ENCODE data around the gene FAF1. TPM values are rescaled to one million over a fixed set of nuclear protein-coding genes. Genes with fewer than 3 reads are reported as not detected.

The FAF1 gene
- total RNA-seq, 2 experiments from 2014 or later: 42.3 to 114 TPM

- H3K79me2 ChIP-seq (ENCODE audit: insufficient read depth, low read depth, low read length): no peaks in the 10 kb centered on the region
- H4K20me1 ChIP-seq (ENCODE audit: insufficient read depth, low read length): no peaks in the 10 kb centered on the region
- H3K36me3 ChIP-seq (ENCODE audit: insufficient read depth, low read length): peaks cover 9% of the 10 kb centered on the region; the same call in 1 of the 2 replicates
- H3K4me2 ChIP-seq (ENCODE audit: low read length): no peak overlapping the region
- BruUV-seq (replicated peaks): no TSS peak
- POLR2A ChIA-PET: interaction anchor here (0.6 kb wide), 1 partner anchor 660 kb away, joined by 3 read pairs; no protein-coding TSS in a partner anchor
- no peak overlapping the region for H2AFZ ChIP-seq (ENCODE audit: low read length)
- no peaks in the 10 kb centered on the region for H3K4me1 ChIP-seq (ENCODE audit: insufficient read depth, low read length, poor library complexity, severe bottlenecking)
- no peaks in the 10 kb centered on the region for H3K9me2 ChIP-seq (ENCODE audit: insufficient read depth, low read length)
- no peak overlapping the region for H3K27ac ChIP-seq (ENCODE audit: low read depth, low read length, poor library complexity, severe bottlenecking)
- H3K4me3 ChIP-seq (ENCODE audit: low read depth, low read length, poor library complexity, severe bottlenecking): no peak overlapping the region
- CTCF ChIA-PET (ENCODE audit: unreplicated experiment): no interaction called here
- intact Hi-C loops (cut with micrococcal nuclease; ENCODE audit: unreplicated experiment): no loop called here
- no peaks in the 10 kb centered on the region for H3K9me3 ChIP-seq (ENCODE audit: low read length)
- TF ChIP-seq EZH2phosphoT487 (IDR thresholded peaks at IDR 0.05; ENCODE audit: borderline replicate concordance, low read depth, low read length) (no peak), CTCF (conservative IDR thresholded peaks at IDR 0.05; ENCODE audit: low read length) (no peak)
- no peak for DNase-seq (ENCODE audit: low spot score)
Measured at GRCh38 chr1:50450861-50451653, 509.0 kb downstream of the FAF1 start.

GRCh38 chr1:50447961-50448360, 512.1 kb downstream of the FAF1 start:
- Histone ChIP-seq H3K27ac (ENCODE audit: low read depth, low read length, poor library complexity, severe bottlenecking) (no peak overlapping the region), H3K9me2 (ENCODE audit: insufficient read depth, low read length) (no peaks in the 10 kb centered on the region), H3K4me1 (ENCODE audit: insufficient read depth, low read length, poor library complexity, severe bottlenecking) (no peaks in the 10 kb centered on the region), H4K20me1 (ENCODE audit: insufficient read depth, low read length) (no peaks in the 10 kb centered on the region), H3K79me2 (ENCODE audit: insufficient read depth, low read depth, low read length) (no peaks in the 10 kb centered on the region), H3K4me3 (ENCODE audit: low read depth, low read length, poor library complexity, severe bottlenecking) (no peak overlapping the region), H3K36me3 (ENCODE audit: insufficient read depth, low read length) (peaks cover 9% of the 10 kb centered on the region; the same call in 1 of the 2 replicates), H2AFZ (ENCODE audit: low read length) (no peak overlapping the region), H3K9me3 (ENCODE audit: low read length) (no peaks in the 10 kb centered on the region), H3K4me2 (ENCODE audit: low read length) (no peak overlapping the region)
- ChIA-PET CTCF (ENCODE audit: unreplicated experiment) (no interaction called here), POLR2A (no interaction called here)
- no peak for TF ChIP-seq EZH2phosphoT487 (IDR thresholded peaks at IDR 0.05; ENCODE audit: borderline replicate concordance, low read depth, low read length)
- no peak for TF ChIP-seq CTCF (conservative IDR thresholded peaks at IDR 0.05; ENCODE audit: low read length)
- intact Hi-C loops (cut with micrococcal nuclease; ENCODE audit: unreplicated experiment): no loop called here
- no peak for DNase-seq (ENCODE audit: low spot score)
- BruUV-seq (replicated peaks): no TSS peak

GRCh38 chr1:50441183-50441582, 518.9 kb downstream of the FAF1 start:
- H3K4me3 ChIP-seq (ENCODE audit: low read depth, low read length, poor library complexity, severe bottlenecking): no peak overlapping the region
- no TSS peak for BruUV-seq (replicated peaks)
- no peak overlapping the region for H3K4me2 ChIP-seq (ENCODE audit: low read length)
- no peaks in the 10 kb centered on the region for H4K20me1 ChIP-seq (ENCODE audit: insufficient read depth, low read length)
- peaks cover 36% of the 10 kb centered on the region for H3K36me3 ChIP-seq (ENCODE audit: insufficient read depth, low read length)
- TF ChIP-seq CTCF (conservative IDR thresholded peaks at IDR 0.05; ENCODE audit: low read length): no peak
- TF ChIP-seq EZH2phosphoT487 (IDR thresholded peaks at IDR 0.05; ENCODE audit: borderline replicate concordance, low read depth, low read length): no peak
- intact Hi-C loops (cut with micrococcal nuclease; ENCODE audit: unreplicated experiment): no loop called here
- H3K9me2 ChIP-seq (ENCODE audit: insufficient read depth, low read length): no peaks in the 10 kb centered on the region
- DNase-seq (ENCODE audit: low spot score): no peak
- H2AFZ ChIP-seq (ENCODE audit: low read length): no peak overlapping the region
- H3K4me1 ChIP-seq (ENCODE audit: insufficient read depth, low read length, poor library complexity, severe bottlenecking): no peaks in the 10 kb centered on the region
- POLR2A ChIA-PET: no interaction called here
- no peaks in the 10 kb centered on the region for H3K79me2 ChIP-seq (ENCODE audit: insufficient read depth, low read depth, low read length)
- H3K9me3 ChIP-seq (ENCODE audit: low read length): no peaks in the 10 kb centered on the region
- CTCF ChIA-PET (ENCODE audit: unreplicated experiment): no interaction called here
- H3K27ac ChIP-seq (ENCODE audit: low read depth, low read length, poor library complexity, severe bottlenecking): no peak overlapping the region

All from OCI-LY7 (cell line).